Mesothelial cell of epicardium (in vitro differentiated cells): ENCODE measurements around the gene PRDM10. TPM values are rescaled to one million over a fixed set of nuclear protein-coding genes. Genes with fewer than 3 reads are reported as not detected.

Experiments used
- DNase-seq, 2 experiments: peaks; one replicate each; pipeline ENCODE4 v3.0.0; 2021; ENCODE audit warnings: low spot score in 2 of 2; ENCODE audit not compliant: unreplicated experiment in 2 of 2
- H3K27ac Mint-ChIP-seq: 2 replicates; pipeline ENCODE4 v1.8.0; 2021; ENCODE audit warnings: mixed read lengths
- H3K27me3 Mint-ChIP-seq: 2 replicates; pipeline ENCODE4 v1.8.0; 2021; ENCODE audit warnings: low read depth, mixed read lengths
- H3K36me3 Mint-ChIP-seq: 2 replicates; pipeline ENCODE4 v1.8.0; 2021; ENCODE audit warnings: mixed read lengths
- H3K4me1 Mint-ChIP-seq: 2 replicates; pipeline ENCODE4 v1.8.0; 2021; ENCODE audit warnings: mixed read lengths
- H3K4me3 Mint-ChIP-seq: 2 replicates; pipeline ENCODE4 v1.8.0; 2021; ENCODE audit warnings: mild to moderate bottlenecking, moderate library complexity, mixed read lengths
- H3K9me3 Mint-ChIP-seq: 2 replicates; pipeline ENCODE4 v1.8.0; 2021; ENCODE audit warnings: mixed read lengths
- CTCF ChIP-seq: fragments of 200-600 bp; sonication (generic); IDR thresholded peaks from one replicate; pipeline ENCODE4 v1.5.0; 2021; ENCODE audit warnings: antibody characterized with exemption; ENCODE audit not compliant: unreplicated experiment
- total RNA-seq: library from RNA; stranded (reverse); gene quantifications from 3 replicates; pipeline ENCODE4 v1.2.1, GENCODE V29; 2021

Gene PRDM10
- total RNA-seq, 1 donor from 2014 or later: 17.8 TPM

- Mint-ChIP-seq H3K9me3 (peaks cover 2% of the 10 kb centered on the region), H3K27me3 (no peaks in the 10 kb centered on the region), H3K4me1 (peaks cover 28% of the 10 kb centered on the region), H3K36me3 (peaks cover 2% of the 10 kb centered on the region), H3K27ac (peak overlapping the region; percentile 89), H3K4me3 (no peak overlapping the region)
- TF ChIP-seq CTCF: no peak
- DNase-seq: peak in 1 of 2 experiments; percentile 48
Observed at GRCh38 chr11:129992161-129992944, 10.3 kb downstream of the PRDM10 start.

DNA sequence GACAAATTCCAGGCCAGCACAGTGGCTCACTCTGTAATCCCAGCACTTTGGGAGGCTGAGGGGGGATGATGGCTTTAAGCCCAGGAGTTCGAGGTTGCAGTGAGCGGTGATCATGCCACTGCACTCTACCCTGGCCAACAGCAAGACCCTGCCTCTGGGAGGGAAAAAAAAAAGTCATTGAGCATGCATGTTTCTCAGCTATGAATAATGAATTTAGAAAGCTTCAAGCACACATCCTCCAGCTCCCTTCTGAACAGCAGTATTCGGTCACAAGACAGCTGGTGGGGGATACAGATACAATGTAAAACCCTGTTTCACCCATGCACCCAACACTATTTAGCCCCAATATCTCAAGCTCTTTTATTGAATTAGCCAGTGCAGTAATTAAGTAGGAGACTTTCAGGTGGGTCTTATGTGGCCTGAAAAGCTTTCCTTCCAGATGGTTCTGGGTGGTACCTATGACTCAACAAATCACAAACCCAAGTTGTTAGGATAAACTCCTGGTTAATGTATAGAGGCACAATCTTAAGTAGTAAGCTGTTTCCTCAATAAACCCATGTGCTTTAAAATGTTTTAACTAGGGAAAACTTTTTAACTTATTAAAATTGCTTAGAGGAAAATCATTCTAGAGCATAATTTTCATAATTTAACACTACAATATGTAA, 13.4 kb downstream of the PRDM10 start:
- H3K4me3 Mint-ChIP-seq: no peak overlapping the region

GRCh38 chr11:129987950-129988349, 14.7 kb downstream of the PRDM10 start:
- Mint-ChIP-seq H3K27ac (no peak overlapping the region), H3K36me3 (peaks cover 8% of the 10 kb centered on the region), H3K9me3 (peaks cover 5% of the 10 kb centered on the region), H3K4me3 (no peak overlapping the region), H3K27me3 (no peaks in the 10 kb centered on the region), H3K4me1 (peaks cover 8% of the 10 kb centered on the region)
- no peak for TF ChIP-seq CTCF
- DNase-seq: no peak

More for the DNA sequence above, 13.4 kb downstream of the PRDM10 start:
- no peak for TF ChIP-seq CTCF
- Mint-ChIP-seq H3K9me3 (peaks cover 5% of the 10 kb centered on the region), H3K27me3 (no peaks in the 10 kb centered on the region), H3K27ac (peak overlapping the region; percentile 30), H3K4me1 (peaks cover 8% of the 10 kb centered on the region), H3K36me3 (peaks cover 8% of the 10 kb centered on the region)
- DNase-seq: no peak

- Mint-ChIP-seq H3K4me1 (no peaks in the 10 kb centered on the region), H3K4me3 (no peak overlapping the region), H3K36me3 (peaks cover 8% of the 10 kb centered on the region), H3K27me3 (no peaks in the 10 kb centered on the region), H3K27ac (no peak overlapping the region), H3K9me3 (peaks cover 5% of the 10 kb centered on the region)
- TF ChIP-seq CTCF: no peak
- DNase-seq: no peak
Observed at GRCh38 chr11:129985823-129986222, 16.8 kb downstream of the PRDM10 start.

DNA sequence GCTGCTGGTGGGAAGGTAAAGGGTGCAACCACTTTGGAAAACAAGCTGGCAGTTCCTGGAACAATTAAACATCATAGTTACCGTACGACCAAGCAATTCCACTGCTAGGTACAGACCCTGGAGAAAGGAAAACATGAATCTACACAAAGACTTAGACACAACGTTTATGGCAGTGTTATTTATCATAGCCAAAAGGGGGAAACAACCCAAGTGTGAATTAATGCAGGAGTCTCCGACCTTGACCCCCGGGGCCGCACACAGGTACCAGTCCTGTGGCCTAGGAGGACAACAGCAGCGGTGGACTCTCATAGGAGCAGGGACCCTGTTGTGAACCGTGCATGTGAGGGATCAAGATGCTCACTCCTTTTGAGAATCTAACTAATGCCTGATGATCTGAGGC, 22.5 kb downstream of the PRDM10 start:
- H3K27ac Mint-ChIP-seq: no peak overlapping the region
- no peaks in the 10 kb centered on the region for H3K9me3 Mint-ChIP-seq
- H3K36me3 Mint-ChIP-seq: peaks cover 6% of the 10 kb centered on the region
- H3K4me3 Mint-ChIP-seq: no peak overlapping the region
- TF ChIP-seq CTCF: no peak
- H3K4me1 Mint-ChIP-seq: peaks cover 7% of the 10 kb centered on the region
- DNase-seq: no peak
- H3K27me3 Mint-ChIP-seq: no peaks in the 10 kb centered on the region
